Panc1 (cell line): ENCODE data around the gene TEX30. TPM values are rescaled to one million over a fixed set of nuclear protein-coding genes. Genes with fewer than 3 reads are reported as not detected.

Experiments
- ATAC-seq: fragments of 200-7000 bp; cut with Tn5 transposase; 2 replicates; pipeline ENCODE4 v1.9.1; 2020; ENCODE audit warnings: mild to moderate bottlenecking, moderate library complexity
- BruUV-seq: library from RNA; stranded (reverse); fragments of 400-500 nt; replicated peaks from 2 replicates; lab custom pipeline; 2021; lab: Mats Ljungman, UMichigan
- CTCF ChIA-PET: fragments of 300-600 bp; sonication (Branson Sonifier 250); formaldehyde crosslinking; loops from one replicate; lab custom pipeline; 2022; ENCODE audit warnings: antibody characterized with exemption; lab: Charles Lee
- POLR2A ChIA-PET: fragments of 300-600 bp; sonication (Branson Sonifier 250); formaldehyde crosslinking; loops from one replicate; lab custom pipeline; 2022; ENCODE audit warnings: antibody characterized with exemption; lab: Charles Lee
- DNase-seq: peaks from one replicate; pipeline ENCODE4 v3.0.0-alpha.2; 2010; ENCODE audit warnings: low read depth, low spot score
- H3K27ac ChIP-seq: 2 replicates; pipeline ENCODE4 v1.5.1; 2011; ENCODE audit warnings: mild to moderate bottlenecking, low read length, inconsistent platforms
- H3K27me3 ChIP-seq: fragments of 200-500 bp; sonication (Bioruptor generic); 2 replicates; pipeline ENCODE4 v1.6.0; 2014; ENCODE audit warnings: low read length, inconsistent platforms; ENCODE audit not compliant: control insufficient read depth, insufficient read depth
- H3K36me3 ChIP-seq: fragments of 200-500 bp; sonication (Bioruptor generic); 2 replicates; pipeline ENCODE4 v1.5.1; 2014; ENCODE audit warnings: inconsistent platforms, mild to moderate bottlenecking, low read length, moderate library complexity; ENCODE audit not compliant: control insufficient read depth, insufficient read depth
- H3K4me1 ChIP-seq: 2 replicates; pipeline ENCODE4 v1.5.1; 2011; ENCODE audit warnings: inconsistent platforms, mild to moderate bottlenecking, low read length, moderate library complexity; ENCODE audit not compliant: control insufficient read depth, insufficient read depth
- H3K4me3 ChIP-seq, 2 experiments: 2 replicates each; pipeline ENCODE4 v1.5.1; 2011 to 2012; ENCODE audit warnings: low read depth in 2 of 2, low read length in 2 of 2, mild to moderate bottlenecking in 2 of 2, inconsistent platforms in 1 of 2, moderate library complexity in 1 of 2
- H3K9me3 ChIP-seq: fragments of 200-500 bp; sonication (Bioruptor generic); 2 replicates; pipeline ENCODE4 v1.5.1; 2014; ENCODE audit warnings: low read depth, mild to moderate bottlenecking, inconsistent platforms, low read length, moderate library complexity; ENCODE audit not compliant: control insufficient read depth, insufficient read depth
- POLR2AphosphoS5 ChIP-seq: IDR thresholded peaks from 2 replicates; pipeline ENCODE4 v1.6.1; 2012; ENCODE audit warnings: mild to moderate bottlenecking, low read depth, low read length, moderate library complexity
- SIN3A ChIP-seq: IDR thresholded peaks from 2 replicates; pipeline ENCODE4 v1.6.1; 2012; ENCODE audit warnings: low read depth, mild to moderate bottlenecking, low read length, moderate library complexity, borderline replicate concordance; ENCODE audit not compliant: insufficient read depth
- TCF7L2 ChIP-seq: IDR thresholded peaks from 2 replicates; pipeline ENCODE4 v1.6.1; 2011; ENCODE audit warnings: mild to moderate bottlenecking, low read depth, low read length, inconsistent platforms
- in situ Hi-C: cut with HindIII; loops from 2 replicates; pipeline ENCODE4 v1.10.0; 2016; ENCODE audit warnings: low sequenced_read_pairs, low pct_unique_long_range_greater_than_20kb
- intact Hi-C: fragments of 100-400 bp; cut with micrococcal nuclease; formaldehyde crosslinking; loops from one replicate; pipeline ENCODE4 v1.10.0; 2022; ENCODE audit not compliant: unreplicated experiment
- total RNA-seq: library from RNA; stranded (reverse); gene quantifications from one replicate; pipeline ENCODE4 v1.2.1, GENCODE V29; 2021; ENCODE audit not compliant: unreplicated experiment
- TF ChIP-seq, protein P1 (sequence below), 2 experiments: IDR thresholded peaks; 2 replicates each; pipeline ENCODE4 v1.6.1; 2011 to 2012; ENCODE audit warnings: low read depth in 2 of 2, control low read depth in 1 of 2, low read length in 1 of 2, mild to moderate bottlenecking in 1 of 2, moderate library complexity in 1 of 2; ENCODE audit not compliant: insufficient read depth in 1 of 2
- TF ChIP-seq, protein P2 (sequence below): fragments of 450-650 bp; IDR thresholded peaks from 2 replicates; pipeline ENCODE4 v1.5.1; 2017; ENCODE audit warnings: mild to moderate bottlenecking

TEX30 gene
- total RNA-seq, 1 experiment from 2014 or later: 20.8 TPM

DNA sequence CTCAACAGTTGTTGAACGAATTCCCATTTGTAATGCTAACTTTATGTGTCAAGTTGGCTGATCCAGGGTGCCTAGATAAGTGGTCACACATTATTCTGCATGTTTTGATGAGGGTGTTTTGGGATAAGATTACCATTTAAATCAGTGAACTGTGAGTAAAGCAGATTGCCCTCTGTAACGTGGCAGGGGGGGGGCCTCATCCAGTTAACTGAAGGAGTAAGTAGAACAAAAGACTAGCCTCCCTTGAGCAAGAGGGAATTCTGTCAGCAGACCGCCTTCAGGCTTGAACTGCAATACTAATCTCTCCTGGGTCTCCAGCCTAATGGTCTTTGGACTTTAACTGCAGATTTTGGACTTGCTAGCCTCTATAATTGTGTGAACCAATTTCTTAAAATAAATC, 4.2 kb upstream of the TEX30 start:
- POLR2A ChIA-PET: no interaction called here
- Histone ChIP-seq H3K27ac (no peak overlapping the region), H3K36me3 (no peaks in the 10 kb centered on the region; the same call in 1 of the 2 replicates), H3K4me3 (no peak overlapping the region), H3K4me1 (no peaks in the 10 kb centered on the region; the same call in 1 of the 2 replicates), H3K27me3 (no peaks in the 10 kb centered on the region), H3K9me3 (no peaks in the 10 kb centered on the region)
- BruUV-seq: no TSS peak
- TF ChIP-seq POLR2AphosphoS5 (no peak), SIN3A (no peak), TCF7L2 (no peak)
- TF ChIP-seq, protein P1, sequence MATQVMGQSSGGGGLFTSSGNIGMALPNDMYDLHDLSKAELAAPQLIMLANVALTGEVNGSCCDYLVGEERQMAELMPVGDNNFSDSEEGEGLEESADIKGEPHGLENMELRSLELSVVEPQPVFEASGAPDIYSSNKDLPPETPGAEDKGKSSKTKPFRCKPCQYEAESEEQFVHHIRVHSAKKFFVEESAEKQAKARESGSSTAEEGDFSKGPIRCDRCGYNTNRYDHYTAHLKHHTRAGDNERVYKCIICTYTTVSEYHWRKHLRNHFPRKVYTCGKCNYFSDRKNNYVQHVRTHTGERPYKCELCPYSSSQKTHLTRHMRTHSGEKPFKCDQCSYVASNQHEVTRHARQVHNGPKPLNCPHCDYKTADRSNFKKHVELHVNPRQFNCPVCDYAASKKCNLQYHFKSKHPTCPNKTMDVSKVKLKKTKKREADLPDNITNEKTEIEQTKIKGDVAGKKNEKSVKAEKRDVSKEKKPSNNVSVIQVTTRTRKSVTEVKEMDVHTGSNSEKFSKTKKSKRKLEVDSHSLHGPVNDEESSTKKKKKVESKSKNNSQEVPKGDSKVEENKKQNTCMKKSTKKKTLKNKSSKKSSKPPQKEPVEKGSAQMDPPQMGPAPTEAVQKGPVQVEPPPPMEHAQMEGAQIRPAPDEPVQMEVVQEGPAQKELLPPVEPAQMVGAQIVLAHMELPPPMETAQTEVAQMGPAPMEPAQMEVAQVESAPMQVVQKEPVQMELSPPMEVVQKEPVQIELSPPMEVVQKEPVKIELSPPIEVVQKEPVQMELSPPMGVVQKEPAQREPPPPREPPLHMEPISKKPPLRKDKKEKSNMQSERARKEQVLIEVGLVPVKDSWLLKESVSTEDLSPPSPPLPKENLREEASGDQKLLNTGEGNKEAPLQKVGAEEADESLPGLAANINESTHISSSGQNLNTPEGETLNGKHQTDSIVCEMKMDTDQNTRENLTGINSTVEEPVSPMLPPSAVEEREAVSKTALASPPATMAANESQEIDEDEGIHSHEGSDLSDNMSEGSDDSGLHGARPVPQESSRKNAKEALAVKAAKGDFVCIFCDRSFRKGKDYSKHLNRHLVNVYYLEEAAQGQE (IDR thresholded peaks at IDR 0.05; ENCODE audit: insufficient read depth in 1 of 2, low read depth in 2 of 2, low read length in 1 of 2): no peak
- TF ChIP-seq, protein P2, sequence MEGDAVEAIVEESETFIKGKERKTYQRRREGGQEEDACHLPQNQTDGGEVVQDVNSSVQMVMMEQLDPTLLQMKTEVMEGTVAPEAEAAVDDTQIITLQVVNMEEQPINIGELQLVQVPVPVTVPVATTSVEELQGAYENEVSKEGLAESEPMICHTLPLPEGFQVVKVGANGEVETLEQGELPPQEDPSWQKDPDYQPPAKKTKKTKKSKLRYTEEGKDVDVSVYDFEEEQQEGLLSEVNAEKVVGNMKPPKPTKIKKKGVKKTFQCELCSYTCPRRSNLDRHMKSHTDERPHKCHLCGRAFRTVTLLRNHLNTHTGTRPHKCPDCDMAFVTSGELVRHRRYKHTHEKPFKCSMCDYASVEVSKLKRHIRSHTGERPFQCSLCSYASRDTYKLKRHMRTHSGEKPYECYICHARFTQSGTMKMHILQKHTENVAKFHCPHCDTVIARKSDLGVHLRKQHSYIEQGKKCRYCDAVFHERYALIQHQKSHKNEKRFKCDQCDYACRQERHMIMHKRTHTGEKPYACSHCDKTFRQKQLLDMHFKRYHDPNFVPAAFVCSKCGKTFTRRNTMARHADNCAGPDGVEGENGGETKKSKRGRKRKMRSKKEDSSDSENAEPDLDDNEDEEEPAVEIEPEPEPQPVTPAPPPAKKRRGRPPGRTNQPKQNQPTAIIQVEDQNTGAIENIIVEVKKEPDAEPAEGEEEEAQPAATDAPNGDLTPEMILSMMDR: no peak
- ATAC-seq: no peak
- in situ Hi-C loops (no loop called here), intact Hi-C loops (no loop called here)
- CTCF ChIA-PET: no interaction called here
- no peak for DNase-seq

DNA sequence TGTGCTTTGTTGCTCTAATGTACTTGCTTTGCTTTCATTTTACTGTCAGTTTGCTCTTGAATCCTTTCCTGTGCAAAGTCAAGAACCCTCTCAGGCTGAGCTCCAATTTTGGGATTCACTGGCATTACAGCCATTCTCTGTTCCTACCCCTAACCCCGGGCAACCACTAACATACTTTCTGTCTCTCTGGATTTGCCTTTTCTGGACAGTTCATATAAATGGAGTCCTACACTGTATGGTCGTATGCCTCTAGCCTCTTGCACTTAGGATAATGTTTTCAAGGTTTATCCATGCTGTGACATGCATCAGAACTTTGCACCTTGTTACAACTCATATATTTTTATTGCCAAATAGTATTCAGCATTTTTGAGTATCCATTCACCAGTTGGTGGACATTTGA, 2.7 kb upstream of the TEX30 start:
- ChIA-PET POLR2A (interaction anchor here (0.7 kb wide), 1 partner anchor 306 kb away, joined by 3 read pairs; no protein-coding TSS in a partner anchor), CTCF (no interaction called here)
- BruUV-seq: no TSS peak
- no peaks in the 10 kb centered on the region; the same call in 1 of the 2 replicates for H3K4me1 ChIP-seq
- in situ Hi-C loops: no loop called here
- no peaks in the 10 kb centered on the region for H3K27me3 ChIP-seq
- no peaks in the 10 kb centered on the region; the same call in 1 of the 2 replicates for H3K36me3 ChIP-seq
- TF ChIP-seq SIN3A: no peak
- TF ChIP-seq TCF7L2: no peak
- TF ChIP-seq, protein P2: no peak
- TF ChIP-seq, protein P1 (IDR thresholded peaks at IDR 0.05; ENCODE audit: insufficient read depth in 1 of 2, low read depth in 2 of 2, low read length in 1 of 2): no peak
- no peak for TF ChIP-seq POLR2AphosphoS5
- H3K4me3 ChIP-seq: no peak overlapping the region
- intact Hi-C loops: no loop called here
- DNase-seq: no peak
- ATAC-seq: no peak
- H3K9me3 ChIP-seq: no peaks in the 10 kb centered on the region
- H3K27ac ChIP-seq: no peak overlapping the region
